HepG2 (cell line): ENCODE results near the gene GPAT3. TPM values are rescaled to one million over a fixed set of nuclear protein-coding genes. Genes with fewer than 3 reads are reported as not detected.

Source experiments
- ATAC-seq: fragments of 200-7000 bp; cut with Tn5 transposase; 3 replicates; pipeline ENCODE4 v1.9.1; 2020; ENCODE audit warnings: mild to moderate bottlenecking, moderate library complexity
- BruUV-seq: library from RNA; stranded (reverse); fragments of 400-500 nt; replicated peaks from 2 replicates; lab custom pipeline; 2021; lab: Mats Ljungman, UMichigan
- CTCF ChIA-PET: fragments of 300-600 bp; formaldehyde crosslinking; extraction: SDS; loops from one replicate; lab custom pipeline; 2021; ENCODE audit warnings: low total read pairs, inconsistent platforms, low intra/inter-chr PET ratio; lab: Yijun Ruan, JAX
- POLR2A ChIA-PET: fragments of 350-600 bp; sonication (Branson Sonifier 250); formaldehyde crosslinking; loops from one replicate; lab custom pipeline; 2020; ENCODE audit warnings: antibody characterized with exemption, inconsistent platforms; lab: Yijun Ruan, JAX
- DNase-seq: peaks from one replicate; pipeline ENCODE4 v3.0.0-alpha.2; 2015; ENCODE audit warnings: low spot score
- FAIRE-seq: peaks from 3 replicates; lab custom pipeline; 2011; peaks lifted over from hg19 to GRCh38; lab: Jason Lieb, UNC
- H2AFZ ChIP-seq: one replicate; pipeline ENCODE4 v1.6.1; 2011; ENCODE audit warnings: low read length, inconsistent platforms
- H3K27ac ChIP-seq: fragments of 300-600 bp; 3 replicates; pipeline ENCODE4 v1.8.0; 2011; ENCODE audit warnings: mixed run types, mild to moderate bottlenecking, mixed read lengths, low read length, inconsistent platforms; ENCODE audit not compliant: insufficient read depth; ENCODE audit errors: extremely low read length
- H3K27me3 ChIP-seq, 2 experiments: fragments of 200-600 bp in 1 of 2; 2 replicates in 1 of 2; 3 replicates in 1 of 2; pipeline versions ENCODE4 v1.6.0 to v1.8.0; 2011; ENCODE audit warnings: low read length in 2 of 2, mild to moderate bottlenecking in 2 of 2, moderate library complexity in 2 of 2, inconsistent platforms in 1 of 2; ENCODE audit not compliant: insufficient read depth in 2 of 2, control insufficient read depth in 1 of 2
- H3K36me3 ChIP-seq, 2 experiments: fragments of 200-600 bp in 1 of 2; replicated peaks in 1 of 2; 2 replicates in 1 of 2; 3 replicates in 1 of 2; pipeline versions ENCODE4 v1.5.1 to v1.8.0; 2011; ENCODE audit warnings: low read length in 2 of 2, inconsistent platforms in 1 of 2; ENCODE audit not compliant: insufficient read depth in 2 of 2, control insufficient read depth in 1 of 2
- H3K4me1 ChIP-seq: 2 replicates; pipeline ENCODE4 v1.5.1; 2012; ENCODE audit warnings: low read length, inconsistent platforms; ENCODE audit not compliant: insufficient read depth
- H3K4me2 ChIP-seq: 2 replicates; pipeline ENCODE4 v1.6.0; 2011; ENCODE audit warnings: low read depth, low read length, inconsistent platforms
- H3K4me3 ChIP-seq, 3 experiments: fragments of 200-600 bp in 1 of 3; sonication (generic), shearing (Covaris generic) in 1 of 3; replicated peaks in 1 of 3; 2 replicates each; pipeline ENCODE4 v1.5.1; 2011 to 2016; ENCODE audit warnings: low read length in 3 of 3, inconsistent platforms in 2 of 3, low read depth in 2 of 3, mild to moderate bottlenecking in 2 of 3, control low read depth in 1 of 3, mixed read lengths in 1 of 3; ENCODE audit not compliant: insufficient read depth in 1 of 3
- H3K79me2 ChIP-seq: one replicate; pipeline ENCODE4 v1.6.1; 2011; ENCODE audit warnings: low read length, inconsistent platforms; ENCODE audit not compliant: insufficient read depth
- H3K9ac ChIP-seq: 2 replicates; pipeline ENCODE4 v1.6.0; 2011; ENCODE audit warnings: mild to moderate bottlenecking, low read depth, low read length, inconsistent platforms; ENCODE audit not compliant: insufficient read depth
- H3K9me3 ChIP-seq: 2 replicates; pipeline ENCODE4 v1.5.1; 2012; ENCODE audit warnings: mild to moderate bottlenecking, low read length
- H4K20me1 ChIP-seq: 2 replicates; pipeline ENCODE4 v1.6.0; 2011; ENCODE audit warnings: inconsistent platforms, mild to moderate bottlenecking, low read length, moderate library complexity; ENCODE audit not compliant: insufficient read depth
- EP300 ChIP-seq, 3 experiments: sonication (generic) in 1 of 3; formaldehyde crosslinking in 1 of 3; IDR thresholded peaks; 2 replicates each; pipeline versions ENCODE4 v1.5.1 to v1.6.1; 2011 to 2020; ENCODE audit warnings: low read depth in 2 of 3, low read length in 2 of 3, borderline replicate concordance in 1 of 3, improper control_type of control experiment in 1 of 3, mild to moderate bottlenecking in 1 of 3, missing genetic modification reagents in 1 of 3, moderate library complexity in 1 of 3
- HINFP ChIP-seq: sonication (generic); formaldehyde crosslinking; IDR thresholded peaks from 2 replicates; pipeline ENCODE4 v1.4.0; 2020; ENCODE audit warnings: low read depth, mild to moderate bottlenecking, missing genetic modification reagents
- IRF9 ChIP-seq: sonication (generic); formaldehyde crosslinking; IDR thresholded peaks from 2 replicates; pipeline ENCODE4 v1.8.0; 2022; ENCODE audit warnings: missing genetic modification reagents, mild to moderate bottlenecking, borderline replicate concordance
- KLF15 ChIP-seq: sonication (generic); formaldehyde crosslinking; IDR thresholded peaks from 2 replicates; pipeline ENCODE4 v1.8.1; 2023; ENCODE audit warnings: borderline replicate concordance, mild to moderate bottlenecking, inconsistent platforms, missing genetic modification reagents, mixed read lengths
- ZBTB33 ChIP-seq: sonication (generic); formaldehyde crosslinking; IDR thresholded peaks from 2 replicates; pipeline ENCODE4 v1.4.0; 2020; ENCODE audit warnings: missing genetic modification reagents
- ZNF749 ChIP-seq: sonication (generic); formaldehyde crosslinking; IDR thresholded peaks from 2 replicates; pipeline ENCODE4 v1.8.0; 2022; ENCODE audit warnings: mild to moderate bottlenecking, missing genetic modification reagents, moderate library complexity, borderline replicate concordance
- WGBS: methylation state at CpG from one replicate; pipeline ENCODE4 v1.1.6; 2017; ENCODE audit warnings: low lambda C conversion rate; 5-methylcytosine and 5-hydroxymethylcytosine counted together
- in situ Hi-C: cut with HindIII; loops from 2 replicates; pipeline ENCODE4 v1.10.0; 2017; ENCODE audit warnings: low pct_unique_long_range_greater_than_20kb; ENCODE audit not compliant: extremely low pct_ligation_motif_present
- intact Hi-C: fragments of 100-400 bp; cut with micrococcal nuclease; formaldehyde crosslinking; loops from one replicate; pipeline ENCODE4 v1.10.0; 2022; ENCODE audit not compliant: unreplicated experiment
- polyA plus RNA-seq, 8 experiments: library from polyadenylated mRNA; depleted of rRNA in 3 of 8; stranded (reverse) in 7 of 8; unstranded in 1 of 8; fragments of >200 nt; fragmentation: Illumina TruSeq in 4 of 8; extraction: Trizol in 4 of 8; gene quantifications; 2 replicates each; pipeline versions ENCODE4 v1.2.1 to v1.2.3, GENCODE V29; 2011 to 2016; ENCODE audit warnings: low read depth in 4 of 8, missing spikeins in 1 of 8, mixed read lengths in 1 of 8; ENCODE audit not compliant: insufficient read depth in 1 of 8
- total RNA-seq, 5 experiments: library from RNA; depleted of rRNA; stranded (reverse); fragments of >200 nt; fragmentation: Illumina TruSeq; extraction: Trizol; gene quantifications; 2 replicates each; pipeline ENCODE4 v1.2.3, GENCODE V29; 2016; ENCODE audit warnings: low read depth in 1 of 5

Gene GPAT3
- total and polyA plus RNA-seq, 2 of the 13 experiments (the other 11 are each of a cell fraction or from before 2014, with no cell fraction given), result 2.4 to 2.6 TPM

DNA sequence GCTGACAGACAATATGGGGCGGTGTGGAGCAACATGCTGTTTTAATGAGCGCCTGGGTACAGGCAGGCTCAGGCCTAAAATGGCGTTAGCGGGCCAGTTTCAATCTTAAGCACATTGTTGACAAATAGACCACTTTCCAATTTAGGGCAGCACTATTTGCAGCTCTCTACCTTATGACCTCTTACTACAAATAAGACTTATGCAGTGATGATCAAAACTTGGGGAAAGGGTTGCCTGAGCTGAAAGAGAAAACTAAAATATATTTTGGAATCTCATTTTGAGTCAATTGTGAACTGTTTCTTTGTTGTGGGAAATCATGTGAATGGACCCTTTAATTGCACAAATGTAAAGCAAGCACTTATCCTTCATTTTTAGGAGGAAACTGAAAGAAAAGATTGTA, 25.5 kb upstream of the GPAT3 start (continued):
- no peak for TF ChIP-seq HINFP (CRISPR knock-in tag)
- TF ChIP-seq KLF15, result no peak
- no peak for TF ChIP-seq EP300 (IDR thresholded peaks at IDR 0.05; ENCODE audit: low read depth in 2 of 2, low read length in 2 of 2)
- no peak for TF ChIP-seq EP300 (CRISPR knock-in tag; IDR thresholded peaks at IDR 0.05; ENCODE audit: borderline replicate concordance)

GRCh38 chr4:83516042-83516772, 19.7 kb upstream of the GPAT3 start:
- no peaks in the 10 kb centered on the region for H3K36me3 ChIP-seq
- no peaks in the 10 kb centered on the region for H3K27me3 ChIP-seq
- no peaks in the 10 kb centered on the region for H3K9me3 ChIP-seq
- WGBS, result 0% methylated on average over 3 of the region's 3 CpGs
- no peak for DNase-seq
- no TSS peak for BruUV-seq
- no peak overlapping the region for H2AFZ ChIP-seq
- no peak overlapping the region for H3K9ac ChIP-seq
- ATAC-seq, result no peak
- no peak for FAIRE-seq
- intact Hi-C loops (no loop called here), in situ Hi-C loops (no loop called here)
- H3K4me2 ChIP-seq, result no peak overlapping the region
- H4K20me1 ChIP-seq, result no peaks in the 10 kb centered on the region
- H3K79me2 ChIP-seq, result no peaks in the 10 kb centered on the region
- no peak overlapping the region for H3K27ac ChIP-seq
- H3K4me3 ChIP-seq, result no peak overlapping the region
- TF ChIP-seq IRF9 (CRISPR knock-in tag) (no peak), ZNF749 (CRISPR knock-in tag) (no peak), ZBTB33 (CRISPR knock-in tag) (no peak)
- POLR2A ChIA-PET, result no interaction called here
- CTCF ChIA-PET, result no interaction called here
- H3K4me1 ChIP-seq, result no peaks in the 10 kb centered on the region
